ENCODE results near the gene MAGEA11. TPM values are rescaled to one million over a fixed set of nuclear protein-coding genes. Genes with fewer than 3 reads are reported as not detected.

MAGEA11 gene, protein sequence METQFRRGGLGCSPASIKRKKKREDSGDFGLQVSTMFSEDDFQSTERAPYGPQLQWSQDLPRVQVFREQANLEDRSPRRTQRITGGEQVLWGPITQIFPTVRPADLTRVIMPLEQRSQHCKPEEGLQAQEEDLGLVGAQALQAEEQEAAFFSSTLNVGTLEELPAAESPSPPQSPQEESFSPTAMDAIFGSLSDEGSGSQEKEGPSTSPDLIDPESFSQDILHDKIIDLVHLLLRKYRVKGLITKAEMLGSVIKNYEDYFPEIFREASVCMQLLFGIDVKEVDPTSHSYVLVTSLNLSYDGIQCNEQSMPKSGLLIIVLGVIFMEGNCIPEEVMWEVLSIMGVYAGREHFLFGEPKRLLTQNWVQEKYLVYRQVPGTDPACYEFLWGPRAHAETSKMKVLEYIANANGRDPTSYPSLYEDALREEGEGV
- total RNA-seq (2022; extraction: Qiagen RNA extraction; ENCODE audit: low read depth) = 0.07 TPM in 1 of 5 replicates, not detected in the others

DNA sequence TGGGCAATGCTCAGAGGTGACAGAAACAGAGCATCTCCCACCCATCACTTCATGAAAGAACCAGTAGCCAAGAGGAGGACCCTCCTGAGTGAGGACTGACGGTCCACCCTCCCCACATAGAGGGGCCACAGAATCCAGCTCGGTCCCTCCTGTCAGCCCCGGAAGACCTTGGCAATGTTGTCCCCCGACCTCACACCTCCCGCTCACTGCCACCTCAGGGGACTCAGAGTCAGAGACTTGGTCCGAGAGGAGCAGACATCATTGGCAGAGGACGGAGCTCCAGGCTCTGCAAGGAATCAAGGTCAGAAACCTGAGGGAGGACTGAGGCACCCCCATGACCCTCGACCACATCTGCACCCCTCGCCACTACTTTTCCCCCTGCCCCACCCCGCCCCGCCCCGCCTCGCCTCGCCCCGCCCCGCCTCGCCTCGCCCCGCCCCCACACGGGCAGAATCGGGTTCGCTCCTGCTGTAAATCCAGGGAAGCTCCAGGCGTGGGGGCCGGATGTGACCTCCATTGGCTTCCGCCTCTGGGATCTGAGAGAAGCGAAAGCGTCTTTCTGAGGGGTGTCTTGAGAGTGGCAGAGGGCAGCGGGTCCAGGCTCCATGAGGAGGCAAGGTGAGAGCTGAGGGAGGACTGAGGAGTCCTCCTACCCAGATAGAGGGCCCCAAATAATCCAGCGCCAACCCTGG, at the start of gene MAGEA11:
Gene MAGEA11, plus strand, starts transcription at position 516 of the 692 bp plus-strand sequence. CDS start 1,100 bp downstream, outside the sequence.

Other genes with a start within 250 kb of the MAGEA11 start
- gene IDS, start 206.8 kb upstream of the MAGEA11 start, total RNA-seq (2022; extraction: Qiagen RNA extraction; ENCODE audit: low read depth) = 82.9 to 110 TPM (median 100 TPM) in 5 replicates
- 19.4 to 21.9 TPM (median 20.2 TPM) in 5 replicates for gene EOLA1, start 171.0 kb upstream of the MAGEA11 start, total RNA-seq (2022; extraction: Qiagen RNA extraction; ENCODE audit: low read depth)
- gene HSFX3, start 162.1 kb upstream of the MAGEA11 start, total RNA-seq (2022; extraction: Qiagen RNA extraction; ENCODE audit: low read depth) = not detected in 5 replicates
- gene MAGEA9B, start 124.6 kb upstream of the MAGEA11 start, total RNA-seq (2022; extraction: Qiagen RNA extraction; ENCODE audit: low read depth) = not detected in 5 replicates
- 0.17 to 0.29 TPM (median 0.22 TPM) in 3 of 5 replicates, not detected in the others for gene HSFX2, start 116.7 kb upstream of the MAGEA11 start, total RNA-seq (2022; extraction: Qiagen RNA extraction; ENCODE audit: low read depth)
- 26.7 to 32.9 TPM (median 29.0 TPM) in 5 replicates for gene TMEM185A, start 80.3 kb upstream of the MAGEA11 start, total RNA-seq (2022; extraction: Qiagen RNA extraction; ENCODE audit: low read depth)
- gene HSFX1, start 62.0 kb downstream of the MAGEA11 start, total RNA-seq (2022; extraction: Qiagen RNA extraction; ENCODE audit: low read depth) = 0.27 to 0.53 TPM (median 0.35 TPM) in 4 of 5 replicates, not detected in the other
- gene MAGEA9, start 69.9 kb downstream of the MAGEA11 start, total RNA-seq (2022; extraction: Qiagen RNA extraction; ENCODE audit: low read depth) = not detected in 5 replicates
- gene MAGEA8, start 169.1 kb downstream of the MAGEA11 start, total RNA-seq (2022; extraction: Qiagen RNA extraction; ENCODE audit: low read depth) = not detected in 5 replicates
- 0.10 TPM in 1 of 5 replicates, not detected in the others for gene HSFX4, start 217.5 kb downstream of the MAGEA11 start, total RNA-seq (2022; extraction: Qiagen RNA extraction; ENCODE audit: low read depth)
- gene EOLA2, start 226.4 kb downstream of the MAGEA11 start, total RNA-seq (2022; extraction: Qiagen RNA extraction; ENCODE audit: low read depth) = 53.2 to 62.2 TPM (median 58.4 TPM) in 5 replicates